ENCODE measurements around the gene NEK11. TPM values are rescaled to one million over a fixed set of nuclear protein-coding genes. Genes with fewer than 3 reads are reported as not detected.

The NEK11 gene
- total and polyA plus RNA-seq, 2 donors = 3.0 to 26.0 TPM

DNA sequence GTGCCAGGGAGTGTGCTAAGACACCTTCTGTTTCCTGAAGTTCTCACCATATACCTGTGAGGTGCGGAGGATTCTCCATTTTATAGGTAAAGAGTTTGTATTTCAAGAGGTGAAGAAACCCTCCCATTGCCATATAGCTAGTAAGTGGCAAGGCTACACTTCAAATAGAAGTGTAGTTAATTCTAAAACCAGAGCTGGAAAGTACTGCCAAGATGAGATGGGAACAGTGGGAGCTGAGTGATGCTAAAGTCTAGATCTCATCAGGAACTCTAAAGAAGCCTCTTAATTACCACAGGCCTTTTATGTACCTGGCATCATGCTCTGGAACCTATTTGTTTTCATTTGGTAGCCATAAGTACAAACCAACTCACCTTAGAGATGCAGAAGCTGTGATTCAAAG, 256.3 kb downstream of the NEK11 start:
- H3K4me1 ChIP-seq (ENCODE audit: insufficient read depth) = no peaks in the 10 kb centered on the region
- no peak overlapping the region for H3K4me3 ChIP-seq (ENCODE audit: low read depth, low read length)
- no peak for DNase-seq (ENCODE audit: extremely low spot score)
- H3K36me3 ChIP-seq (ENCODE audit: insufficient read depth) = no peaks in the 10 kb centered on the region
- H3K27ac ChIP-seq (ENCODE audit: low read depth) = no peak overlapping the region
- WGBS = 89% methylated on average over 1 of the region's 1 CpG

DNA sequence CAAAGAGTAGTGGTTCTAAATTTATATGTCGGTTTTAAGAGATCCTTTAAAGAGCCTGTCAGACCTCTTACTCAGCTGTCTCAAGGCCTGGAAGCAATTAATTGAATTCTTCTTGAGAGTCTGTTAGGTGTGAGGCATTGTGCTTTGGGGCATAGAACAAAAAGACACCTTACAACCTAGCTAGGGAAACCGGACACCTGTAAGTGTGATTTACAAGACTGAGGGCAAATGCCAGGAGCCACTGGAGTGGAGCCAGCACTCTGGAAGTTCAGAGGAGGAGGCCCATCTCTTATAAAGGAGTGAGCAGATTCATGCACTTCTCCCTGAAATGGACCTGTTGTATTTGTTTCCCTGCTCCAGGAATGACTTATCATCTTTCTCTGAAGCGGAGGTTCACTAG, 257.2 kb downstream of the NEK11 start:
- no peak overlapping the region for H3K4me3 ChIP-seq (ENCODE audit: low read depth, low read length)
- WGBS = 60% methylated on average over 3 of the region's 3 CpGs
- no peak for DNase-seq (ENCODE audit: extremely low spot score)
- no peak overlapping the region for H3K27ac ChIP-seq (ENCODE audit: low read depth)
- no peaks in the 10 kb centered on the region for H3K36me3 ChIP-seq (ENCODE audit: insufficient read depth)
- H3K4me1 ChIP-seq (ENCODE audit: insufficient read depth) = no peaks in the 10 kb centered on the region

DNA sequence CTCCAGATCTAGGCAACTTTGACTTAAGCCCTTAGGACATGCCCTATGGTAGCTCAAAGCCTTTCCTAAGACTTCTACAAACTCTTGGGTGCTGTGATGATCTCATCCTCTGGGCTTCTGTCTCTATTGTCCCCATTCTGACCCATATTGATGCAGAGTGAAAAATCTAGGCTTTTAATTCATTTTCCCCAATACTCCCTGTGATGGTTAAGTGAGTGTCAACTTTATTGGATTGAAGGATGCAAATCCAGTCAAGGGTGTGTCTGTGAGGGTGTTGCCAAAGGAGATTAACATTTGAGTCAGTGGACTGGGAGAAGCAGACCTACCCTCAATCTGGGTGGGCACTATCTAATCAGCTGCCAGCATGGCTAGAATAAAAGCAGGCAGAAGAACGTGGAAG, 257.6 kb downstream of the NEK11 start:
- H3K4me1 ChIP-seq (ENCODE audit: insufficient read depth) = no peaks in the 10 kb centered on the region

DNA sequence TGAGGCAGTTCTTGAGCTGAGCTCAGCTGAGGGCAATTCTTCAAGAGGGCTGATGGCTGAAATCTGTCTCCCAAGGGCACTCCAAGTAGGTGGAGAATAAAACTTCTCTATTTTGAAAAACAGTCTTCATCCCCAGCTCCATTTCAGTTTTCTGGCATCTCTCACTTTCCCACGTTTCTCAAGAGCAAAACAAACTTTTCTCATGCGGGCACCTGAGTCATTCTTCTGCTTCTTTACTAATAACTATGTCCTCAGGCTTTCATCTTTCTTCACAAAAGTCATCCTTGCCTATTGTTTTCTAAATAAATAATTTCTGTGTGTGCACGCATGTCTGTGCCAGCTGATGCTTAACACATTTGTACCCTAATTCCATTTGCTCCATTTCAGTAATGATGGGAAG, 258.8 kb downstream of the NEK11 start:
- WGBS = 85% methylated on average over 3 of the region's 3 CpGs
- no peak for DNase-seq (ENCODE audit: extremely low spot score)

More for the DNA sequence above, 257.6 kb downstream of the NEK11 start:
- no peak for DNase-seq (ENCODE audit: extremely low spot score)
- Histone ChIP-seq H3K4me3 (ENCODE audit: low read depth, low read length) (no peak overlapping the region), H3K36me3 (ENCODE audit: insufficient read depth) (no peaks in the 10 kb centered on the region), H3K27ac (ENCODE audit: low read depth) (no peak overlapping the region)
- WGBS = 78% methylated on average over 1 of the region's 1 CpG

GRCh38 chr3:131299836-131300235, 273.2 kb downstream of the NEK11 start:
- WGBS = 99% methylated on average over 1 of the region's 1 CpG
- Histone ChIP-seq H3K4me1 (ENCODE audit: insufficient read depth) (no peaks in the 10 kb centered on the region), H3K36me3 (ENCODE audit: insufficient read depth) (no peaks in the 10 kb centered on the region), H3K4me3 (ENCODE audit: low read depth, low read length) (no peak overlapping the region), H3K27ac (ENCODE audit: low read depth) (no peak overlapping the region)
- no peak for DNase-seq (ENCODE audit: extremely low spot score)

More for the DNA sequence above, 258.8 kb downstream of the NEK11 start:
- no peak overlapping the region for H3K4me3 ChIP-seq (ENCODE audit: low read depth, low read length)
- H3K4me1 ChIP-seq (ENCODE audit: insufficient read depth) = no peaks in the 10 kb centered on the region
- no peaks in the 10 kb centered on the region for H3K36me3 ChIP-seq (ENCODE audit: insufficient read depth)
- H3K27ac ChIP-seq (ENCODE audit: low read depth) = no peak overlapping the region

- Histone ChIP-seq H3K36me3 (ENCODE audit: insufficient read depth) (no peaks in the 10 kb centered on the region), H3K27ac (ENCODE audit: low read depth) (no peak overlapping the region), H3K4me3 (ENCODE audit: low read depth, low read length) (no peak overlapping the region), H3K4me1 (ENCODE audit: insufficient read depth) (no peaks in the 10 kb centered on the region)
- no peak for DNase-seq (ENCODE audit: extremely low spot score)
These were observed 277.2 kb downstream of the NEK11 start for GRCh38 chr3:131303848-131304247.

DNA sequence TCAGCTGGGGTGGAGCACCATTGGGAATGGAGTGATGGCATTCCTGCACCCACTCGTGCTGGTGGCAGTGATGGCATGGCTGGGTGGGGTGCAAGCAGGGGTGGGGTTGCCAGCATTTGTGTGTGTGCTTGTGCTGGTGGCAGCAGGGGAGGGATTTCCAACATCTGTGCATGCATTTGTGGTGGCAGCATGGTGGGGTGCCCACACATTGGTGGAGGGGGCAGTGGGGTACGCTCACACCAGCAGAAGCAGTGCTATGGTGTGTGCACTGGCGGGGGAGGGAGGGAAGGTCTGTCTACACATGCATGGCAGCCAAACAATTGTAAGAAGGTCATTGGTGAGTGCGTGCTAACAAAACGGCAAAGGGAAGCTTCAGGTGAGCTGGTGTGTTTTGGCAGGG, 278.2 kb downstream of the NEK11 start:
- Histone ChIP-seq H3K27ac (ENCODE audit: low read depth) (no peak overlapping the region), H3K4me3 (ENCODE audit: low read depth, low read length) (no peak overlapping the region), H3K36me3 (ENCODE audit: insufficient read depth) (no peaks in the 10 kb centered on the region), H3K4me1 (ENCODE audit: insufficient read depth) (no peaks in the 10 kb centered on the region)
- DNase-seq (ENCODE audit: extremely low spot score) = no peak
- WGBS = 88% methylated on average over 5 of the region's 5 CpGs

DNA sequence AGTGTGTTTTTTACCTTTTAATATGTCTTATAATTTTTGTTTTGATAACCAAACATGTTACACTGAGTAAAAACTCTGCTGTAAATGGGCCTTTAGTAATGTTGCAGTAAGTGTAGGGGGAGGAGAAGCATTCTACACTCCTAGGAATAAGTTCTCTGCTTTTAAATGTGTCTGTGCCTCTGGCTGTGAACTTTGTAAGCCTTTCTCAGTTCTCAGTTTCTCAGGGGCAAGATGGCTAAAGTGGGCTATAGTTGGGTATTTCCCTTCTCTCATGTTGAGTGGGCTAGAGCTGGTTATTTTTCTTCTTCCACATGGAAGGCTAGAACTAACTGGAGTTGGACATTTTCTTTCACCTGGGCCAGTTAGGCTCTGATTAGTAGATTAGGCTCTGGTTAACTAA, 279.6 kb downstream of the NEK11 start:
- Histone ChIP-seq H3K36me3 (ENCODE audit: insufficient read depth) (no peaks in the 10 kb centered on the region), H3K4me1 (ENCODE audit: insufficient read depth) (no peaks in the 10 kb centered on the region), H3K4me3 (ENCODE audit: low read depth, low read length) (no peak overlapping the region), H3K27ac (ENCODE audit: low read depth) (no peak overlapping the region)
- DNase-seq (ENCODE audit: extremely low spot score) = no peak

DNA sequence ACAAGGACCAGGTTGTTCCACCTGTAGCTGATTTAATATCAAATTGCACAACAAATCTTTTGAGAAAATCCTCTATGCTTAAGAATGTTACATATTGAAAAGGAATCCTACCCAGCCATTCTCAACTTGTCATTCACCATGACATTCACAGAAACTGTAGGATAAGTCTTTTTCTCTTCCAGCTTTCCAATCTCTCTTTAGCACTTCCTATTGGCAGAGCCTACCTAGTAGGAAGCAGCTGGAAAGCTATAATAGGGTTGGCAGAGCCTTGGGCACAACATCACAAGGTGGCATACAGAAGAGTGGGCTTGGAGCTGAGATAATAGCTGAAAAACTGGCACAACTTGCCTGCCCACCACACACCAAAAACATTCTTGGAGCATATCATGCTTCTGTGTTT, 287.6 kb downstream of the NEK11 start:
- Histone ChIP-seq H3K4me1 (ENCODE audit: insufficient read depth) (no peaks in the 10 kb centered on the region), H3K4me3 (ENCODE audit: low read depth, low read length) (no peak overlapping the region), H3K27ac (ENCODE audit: low read depth) (no peak overlapping the region), H3K36me3 (ENCODE audit: insufficient read depth) (no peaks in the 10 kb centered on the region)
- no peak for DNase-seq (ENCODE audit: extremely low spot score)

DNA sequence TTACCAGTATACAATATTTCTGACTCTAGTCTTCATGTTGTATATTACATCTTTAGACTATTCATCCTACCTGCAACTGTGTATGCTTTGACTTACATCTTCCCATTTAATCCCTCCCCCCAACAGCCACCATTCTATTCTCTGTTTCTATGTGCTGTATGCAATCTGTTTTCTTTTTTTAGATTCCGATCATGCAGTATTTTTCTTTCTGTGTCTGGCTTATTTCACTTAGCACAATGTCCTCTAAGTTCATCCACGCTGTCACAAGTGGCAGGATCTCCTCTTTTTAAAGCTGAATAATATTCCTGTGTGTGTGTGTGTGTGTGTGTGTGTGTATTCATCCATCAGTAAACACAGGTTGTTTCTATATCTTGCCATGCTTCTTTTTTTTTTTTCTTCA, 288.5 kb downstream of the NEK11 start:
- DNase-seq (ENCODE audit: extremely low spot score) = no peak
- no peak overlapping the region for H3K4me3 ChIP-seq (ENCODE audit: low read depth, low read length)
- no peaks in the 10 kb centered on the region for H3K36me3 ChIP-seq (ENCODE audit: insufficient read depth)
- no peaks in the 10 kb centered on the region for H3K4me1 ChIP-seq (ENCODE audit: insufficient read depth)
- 84% methylated on average over 2 of the region's 2 CpGs for WGBS
- H3K27ac ChIP-seq (ENCODE audit: low read depth) = no peak overlapping the region

- no peaks in the 10 kb centered on the region for H3K4me1 ChIP-seq (ENCODE audit: insufficient read depth)
- no peak for DNase-seq (ENCODE audit: extremely low spot score)
- WGBS = 78% methylated on average over 2 of the region's 2 CpGs
- no peak overlapping the region for H3K4me3 ChIP-seq (ENCODE audit: low read depth, low read length)
- no peaks in the 10 kb centered on the region for H3K36me3 ChIP-seq (ENCODE audit: insufficient read depth)
- no peak overlapping the region for H3K27ac ChIP-seq (ENCODE audit: low read depth)
These were observed 291.0 kb downstream of the NEK11 start for GRCh38 chr3:131317667-131318066.

- 79% methylated on average over 3 of the region's 3 CpGs for WGBS
- no peak for DNase-seq (ENCODE audit: extremely low spot score)
- Histone ChIP-seq H3K4me1 (ENCODE audit: insufficient read depth) (no peaks in the 10 kb centered on the region), H3K4me3 (ENCODE audit: low read depth, low read length) (no peak overlapping the region), H3K36me3 (ENCODE audit: insufficient read depth) (no peaks in the 10 kb centered on the region), H3K27ac (ENCODE audit: low read depth) (no peak overlapping the region)
These were observed 296.3 kb downstream of the NEK11 start for GRCh38 chr3:131323014-131323413.

DNA sequence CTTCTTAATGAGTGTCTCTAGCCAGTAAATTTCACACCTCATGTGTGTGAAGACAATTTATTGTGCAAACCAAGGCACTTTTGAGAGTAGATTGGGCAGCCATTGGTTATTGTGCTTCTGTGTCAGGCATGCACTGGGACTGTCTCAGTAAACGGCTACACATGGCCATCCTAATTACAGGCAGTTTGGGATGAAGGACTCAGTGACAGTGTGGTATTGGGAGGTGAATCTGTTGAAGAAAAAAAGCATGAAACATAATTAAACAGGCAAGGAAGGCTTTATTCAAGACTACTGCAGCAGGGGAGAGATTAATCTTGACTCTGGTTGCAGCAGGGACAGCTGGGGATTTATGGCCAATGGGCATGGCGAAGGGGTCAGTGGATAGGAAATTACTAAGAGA, 297.1 kb downstream of the NEK11 start:
- no peak for DNase-seq (ENCODE audit: extremely low spot score)
- 75% methylated on average over 2 of the region's 2 CpGs for WGBS
- Histone ChIP-seq H3K4me3 (ENCODE audit: low read depth, low read length) (no peak overlapping the region), H3K4me1 (ENCODE audit: insufficient read depth) (no peaks in the 10 kb centered on the region), H3K27ac (ENCODE audit: low read depth) (no peak overlapping the region), H3K36me3 (ENCODE audit: insufficient read depth) (no peaks in the 10 kb centered on the region)

DNA sequence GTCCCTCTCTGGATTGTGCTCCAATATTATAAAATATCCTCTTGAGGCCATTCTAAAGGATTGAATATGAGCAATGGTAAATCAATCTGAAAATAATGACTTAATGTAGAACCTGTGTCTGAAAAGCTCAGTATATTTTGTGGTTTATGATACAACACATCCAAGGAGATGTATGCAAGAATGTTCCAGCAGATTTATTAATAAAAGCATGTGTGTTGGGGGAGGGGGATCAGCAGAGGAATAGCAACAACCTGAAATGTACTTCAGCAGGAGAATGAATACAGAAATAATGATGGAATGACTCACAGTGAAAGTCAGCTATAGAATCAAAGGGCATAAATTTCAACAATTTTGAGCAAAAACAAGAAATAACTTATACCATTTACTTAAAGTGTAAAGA, 298.2 kb downstream of the NEK11 start:
- no peak for DNase-seq (ENCODE audit: extremely low spot score)
- no peaks in the 10 kb centered on the region for H3K4me1 ChIP-seq (ENCODE audit: insufficient read depth)
- no peak overlapping the region for H3K4me3 ChIP-seq (ENCODE audit: low read depth, low read length)
- H3K27ac ChIP-seq (ENCODE audit: low read depth) = no peak overlapping the region
- H3K36me3 ChIP-seq (ENCODE audit: insufficient read depth) = no peaks in the 10 kb centered on the region

DNA sequence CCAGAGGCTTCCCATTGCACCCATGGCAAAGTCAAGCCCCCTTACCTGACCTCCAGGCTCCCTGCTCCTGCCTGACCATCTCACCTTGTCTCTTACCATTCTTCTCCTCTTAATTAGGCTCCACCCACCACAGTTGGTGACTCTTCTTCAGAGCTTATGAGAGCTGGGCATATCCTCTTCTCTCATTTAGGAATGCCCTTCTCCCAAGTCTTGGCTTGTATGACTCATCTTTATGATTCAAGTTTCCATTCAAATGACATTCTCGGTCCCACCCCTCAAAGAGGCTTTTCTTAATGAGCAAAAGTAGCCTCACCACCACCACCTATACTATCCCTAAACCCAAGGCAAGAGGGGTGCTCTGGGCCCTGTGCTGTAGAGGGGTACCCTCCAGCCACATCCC, 299.6 kb downstream of the NEK11 start:
- DNase-seq (ENCODE audit: extremely low spot score) = no peak
- no peaks in the 10 kb centered on the region for H3K36me3 ChIP-seq (ENCODE audit: insufficient read depth)
- H3K27ac ChIP-seq (ENCODE audit: low read depth) = no peak overlapping the region
- H3K4me1 ChIP-seq (ENCODE audit: insufficient read depth) = no peaks in the 10 kb centered on the region
- 89% methylated on average over 1 of the region's 1 CpG for WGBS
- H3K4me3 ChIP-seq (ENCODE audit: low read depth, low read length) = no peak overlapping the region
